ENCODE results near the gene NR3C2. TPM values are rescaled to one million over a fixed set of nuclear protein-coding genes. Genes with fewer than 3 reads are reported as not detected.

NR3C2 gene
- total RNA-seq, 1 donor from 2014 or later, result 2.5 TPM

GRCh38 chr4:148341980-148342800 lies 100.0 kb downstream of the NR3C2 start:
- no peaks in the 10 kb centered on the region for H3K9me3 ChIP-seq (ENCODE audit: insufficient read depth, low read depth, low read length)
- no peaks in the 10 kb centered on the region for H3K79me2 ChIP-seq (ENCODE audit: insufficient read depth, low read length)
- Mint-ChIP-seq H3K36me3 (ENCODE audit: low read depth, unreplicated experiment) (no peaks in the 10 kb centered on the region), H3K27me3 (ENCODE audit: low read depth, unreplicated experiment) (no peaks in the 10 kb centered on the region), H3K27ac (ENCODE audit: unreplicated experiment) (no peak overlapping the region), H3K4me3 (ENCODE audit: unreplicated experiment) (no peak overlapping the region), H3K9me3 (ENCODE audit: unreplicated experiment) (peaks cover 5% of the 10 kb centered on the region), H3K4me1 (ENCODE audit: low read depth, unreplicated experiment) (no peaks in the 10 kb centered on the region)
- DNase-seq (ENCODE audit: low read depth) (no peak), FAIRE-seq (no peak)
- H3K27ac ChIP-seq (ENCODE audit: low read depth, low read length), result no peak overlapping the region
- H3K9ac ChIP-seq (ENCODE audit: low read length), result no peak overlapping the region
- no peak overlapping the region for H3K4me2 ChIP-seq (ENCODE audit: low read length)
- no peaks in the 10 kb centered on the region for H3K4me1 ChIP-seq (ENCODE audit: insufficient read depth, low read length)
- H2AFZ ChIP-seq (ENCODE audit: low read depth, low read length), result no peak overlapping the region
- no peaks in the 10 kb centered on the region for H3K27me3 ChIP-seq (ENCODE audit: insufficient read depth, low read length)
- no peaks in the 10 kb centered on the region for H4K20me1 ChIP-seq (ENCODE audit: insufficient read depth, low read length)
- no peak for TF ChIP-seq EZH2 (IDR thresholded peaks at IDR 0.05; ENCODE audit: insufficient read depth, low read length)
- no peak for TF ChIP-seq CTCF (IDR thresholded peaks at IDR 0.05; ENCODE audit: insufficient read depth, low read depth, low read length)
- H3K4me3 ChIP-seq (ENCODE audit: insufficient read depth, low read depth, low read length), result no peak overlapping the region
- no peaks in the 10 kb centered on the region for H3K36me3 ChIP-seq (ENCODE audit: insufficient read depth, low read length)

- Histone ChIP-seq H3K4me2 (ENCODE audit: low read length) (no peak overlapping the region), H3K4me1 (ENCODE audit: insufficient read depth, low read length) (no peaks in the 10 kb centered on the region), H3K9ac (ENCODE audit: low read length) (no peak overlapping the region), H4K20me1 (ENCODE audit: insufficient read depth, low read length) (no peaks in the 10 kb centered on the region), H3K79me2 (ENCODE audit: insufficient read depth, low read length) (no peaks in the 10 kb centered on the region), H3K27ac (ENCODE audit: low read depth, low read length) (no peak overlapping the region), H3K27me3 (ENCODE audit: insufficient read depth, low read length) (no peaks in the 10 kb centered on the region), H3K4me3 (ENCODE audit: insufficient read depth, low read depth, low read length) (no peak overlapping the region), H3K9me3 (ENCODE audit: insufficient read depth, low read depth, low read length) (no peaks in the 10 kb centered on the region), H3K36me3 (ENCODE audit: insufficient read depth, low read length) (no peaks in the 10 kb centered on the region), H2AFZ (ENCODE audit: low read depth, low read length) (no peak overlapping the region)
- no peak for FAIRE-seq
- TF ChIP-seq CTCF (IDR thresholded peaks at IDR 0.05; ENCODE audit: insufficient read depth, low read depth, low read length) (no peak), EZH2 (IDR thresholded peaks at IDR 0.05; ENCODE audit: insufficient read depth, low read length) (no peak)
- H3K36me3 Mint-ChIP-seq (ENCODE audit: low read depth, unreplicated experiment), result no peaks in the 10 kb centered on the region
- DNase-seq (ENCODE audit: low read depth), result no peak
- no peaks in the 10 kb centered on the region for H3K27me3 Mint-ChIP-seq (ENCODE audit: low read depth, unreplicated experiment)
- peaks cover 2% of the 10 kb centered on the region for H3K9me3 Mint-ChIP-seq (ENCODE audit: unreplicated experiment)
- no peaks in the 10 kb centered on the region for H3K4me1 Mint-ChIP-seq (ENCODE audit: low read depth, unreplicated experiment)
- H3K27ac Mint-ChIP-seq (ENCODE audit: unreplicated experiment), result no peak overlapping the region
- no peak overlapping the region for H3K4me3 Mint-ChIP-seq (ENCODE audit: unreplicated experiment)
Observed at GRCh38 chr4:148335133-148335532, 107.1 kb downstream of the NR3C2 start.

GRCh38 chr4:148333265-148333664 lies 108.9 kb downstream of the NR3C2 start:
- no peak overlapping the region for H3K4me2 ChIP-seq (ENCODE audit: low read length)
- H3K4me1 ChIP-seq (ENCODE audit: insufficient read depth, low read length), result no peaks in the 10 kb centered on the region
- no peak overlapping the region for H3K27ac ChIP-seq (ENCODE audit: low read depth, low read length)
- no peaks in the 10 kb centered on the region for H3K27me3 ChIP-seq (ENCODE audit: insufficient read depth, low read length)
- no peak for DNase-seq (ENCODE audit: low read depth)
- H3K79me2 ChIP-seq (ENCODE audit: insufficient read depth, low read length), result no peaks in the 10 kb centered on the region
- Mint-ChIP-seq H3K9me3 (ENCODE audit: unreplicated experiment) (no peaks in the 10 kb centered on the region), H3K36me3 (ENCODE audit: low read depth, unreplicated experiment) (no peaks in the 10 kb centered on the region), H3K4me1 (ENCODE audit: low read depth, unreplicated experiment) (no peaks in the 10 kb centered on the region), H3K4me3 (ENCODE audit: unreplicated experiment) (no peak overlapping the region), H3K27me3 (ENCODE audit: low read depth, unreplicated experiment) (no peaks in the 10 kb centered on the region), H3K27ac (ENCODE audit: unreplicated experiment) (no peak overlapping the region)
- H3K9me3 ChIP-seq (ENCODE audit: insufficient read depth, low read depth, low read length), result no peaks in the 10 kb centered on the region
- H3K36me3 ChIP-seq (ENCODE audit: insufficient read depth, low read length), result no peaks in the 10 kb centered on the region
- no peak for FAIRE-seq
- no peak overlapping the region for H3K9ac ChIP-seq (ENCODE audit: low read length)
- no peak for TF ChIP-seq CTCF (IDR thresholded peaks at IDR 0.05; ENCODE audit: insufficient read depth, low read depth, low read length)
- TF ChIP-seq EZH2 (IDR thresholded peaks at IDR 0.05; ENCODE audit: insufficient read depth, low read length), result no peak
- H2AFZ ChIP-seq (ENCODE audit: low read depth, low read length), result no peak overlapping the region
- no peak overlapping the region for H3K4me3 ChIP-seq (ENCODE audit: insufficient read depth, low read depth, low read length)
- H4K20me1 ChIP-seq (ENCODE audit: insufficient read depth, low read length), result no peaks in the 10 kb centered on the region
